Mesenchymal stem cell (in vitro differentiated cells and primary cell): ENCODE data around the gene SLC12A7.
"Not testable (repeated sequence)": the region's sequence is repeated elsewhere in the genome, so short reads cannot be mapped to it uniquely, and the experiment has no call there.

Source experiments
- DNase-seq: peaks from one replicate; pipeline ENCODE4 v3.0.0-alpha.2; 2013
- H2AFZ ChIP-seq: one replicate; pipeline ENCODE4 v1.6.1; 2013; ENCODE audit warnings: low read depth, mild to moderate bottlenecking, control low read depth, inconsistent platforms, low read length, moderate library complexity
- H2AK5ac ChIP-seq: 2 replicates; pipeline ENCODE4 v1.6.1; 2013; ENCODE audit warnings: low read length, moderate library complexity, mild to moderate bottlenecking, inconsistent platforms; ENCODE audit not compliant: severe bottlenecking
- H2BK120ac ChIP-seq: one replicate; pipeline ENCODE4 v1.6.1; 2013; ENCODE audit warnings: low read depth, mild to moderate bottlenecking, inconsistent platforms, low read length, moderate library complexity
- H2BK12ac ChIP-seq, 2 experiments: one replicate each; pipeline ENCODE4 v1.6.1; 2013; ENCODE audit warnings: inconsistent platforms in 2 of 2, low read length in 2 of 2, mild to moderate bottlenecking in 2 of 2, moderate library complexity in 2 of 2, control low read depth in 1 of 2
- H2BK15ac ChIP-seq: one replicate; pipeline ENCODE4 v1.6.1; 2013; ENCODE audit warnings: mild to moderate bottlenecking, low read depth, inconsistent platforms; ENCODE audit not compliant: poor library complexity, severe bottlenecking
- H2BK5ac ChIP-seq: 2 replicates; pipeline ENCODE4 v1.6.1; 2013; ENCODE audit warnings: low read depth, mild to moderate bottlenecking, low read length, control low read depth, inconsistent platforms; ENCODE audit not compliant: poor library complexity, severe bottlenecking
- H3K14ac ChIP-seq, 2 experiments: one replicate each; pipeline ENCODE4 v1.6.1; 2013; ENCODE audit warnings: inconsistent platforms in 2 of 2, low read length in 2 of 2, control low read depth in 1 of 2, mild to moderate bottlenecking in 1 of 2, moderate library complexity in 1 of 2
- H3K18ac ChIP-seq, 2 experiments: one replicate each; pipeline ENCODE4 v1.6.1; 2013; ENCODE audit warnings: inconsistent platforms in 2 of 2, low read length in 2 of 2, control low read depth in 1 of 2, low read depth in 1 of 2, mild to moderate bottlenecking in 1 of 2
- H3K23ac ChIP-seq, 2 experiments: one replicate each; pipeline ENCODE4 v1.6.1; 2013; ENCODE audit warnings: inconsistent platforms in 2 of 2, low read length in 2 of 2, mild to moderate bottlenecking in 2 of 2, moderate library complexity in 2 of 2, control low read depth in 1 of 2
- H3K27ac ChIP-seq: 2 replicates; pipeline ENCODE4 v1.5.1; 2013; ENCODE audit warnings: mild to moderate bottlenecking, moderate library complexity, low read length, control low read depth, inconsistent platforms; ENCODE audit not compliant: poor library complexity, severe bottlenecking
- H3K27me3 ChIP-seq, 2 experiments: 2 replicates each; pipeline versions ENCODE4 v1.6.1 to v1.7.0; 2013; ENCODE audit warnings: low read length in 2 of 2, mild to moderate bottlenecking in 2 of 2, moderate library complexity in 2 of 2, control low read depth in 1 of 2, inconsistent platforms in 1 of 2; ENCODE audit not compliant: control insufficient read depth in 1 of 2, insufficient read depth in 1 of 2
- H3K36me3 ChIP-seq, 2 experiments: 2 replicates each; pipeline versions ENCODE4 v1.6.1 to v1.7.0; 2013; ENCODE audit warnings: low read length in 2 of 2, control low read depth in 1 of 2, inconsistent platforms in 1 of 2, low read depth in 1 of 2, mild to moderate bottlenecking in 1 of 2; ENCODE audit not compliant: insufficient read depth in 2 of 2, control insufficient read depth in 1 of 2
- H3K4ac ChIP-seq, 2 experiments: one replicate each; pipeline ENCODE4 v1.6.1; 2013; ENCODE audit warnings: inconsistent platforms in 2 of 2, low read length in 2 of 2, mild to moderate bottlenecking in 2 of 2, moderate library complexity in 2 of 2, control low read depth in 1 of 2, low read depth in 1 of 2
- H3K4me1 ChIP-seq: 2 replicates; pipeline ENCODE4 v1.6.1; 2013; ENCODE audit warnings: low read depth, low read length, control low read depth; ENCODE audit not compliant: control insufficient read depth, insufficient read depth
- H3K4me2 ChIP-seq: 2 replicates; pipeline ENCODE4 v1.6.1; 2013; ENCODE audit warnings: low read length, mild to moderate bottlenecking, inconsistent platforms; ENCODE audit not compliant: poor library complexity, severe bottlenecking
- H3K4me3 ChIP-seq, 2 experiments: 2 replicates each; pipeline versions ENCODE4 v1.5.1 to v1.7.0; 2013; ENCODE audit warnings: low read length in 2 of 2, mild to moderate bottlenecking in 2 of 2, control low read depth in 1 of 2, low read depth in 1 of 2; ENCODE audit not compliant: insufficient read depth in 1 of 2
- H3K79me1 ChIP-seq: replicated peaks from 2 replicates; pipeline ENCODE4 v1.6.1; 2013; ENCODE audit warnings: mild to moderate bottlenecking, control low read depth, low read length, inconsistent platforms; ENCODE audit not compliant: poor library complexity, severe bottlenecking
- H3K9ac ChIP-seq: 2 replicates; pipeline ENCODE4 v1.7.0; 2013; ENCODE audit warnings: mild to moderate bottlenecking, low read length, moderate library complexity
- H3K9me3 ChIP-seq: 2 replicates; pipeline ENCODE4 v1.7.0; 2013; ENCODE audit warnings: mild to moderate bottlenecking, low read length; ENCODE audit not compliant: control insufficient read depth
- H4K8ac ChIP-seq: one replicate; pipeline ENCODE4 v1.6.1; 2013; ENCODE audit warnings: inconsistent platforms, mild to moderate bottlenecking, low read length, moderate library complexity
- H4K91ac ChIP-seq: one replicate; pipeline ENCODE4 v1.6.1; 2013; ENCODE audit warnings: mild to moderate bottlenecking, low read length, inconsistent platforms
- WGBS: methylation state at CpG from one replicate; pipeline ENCODE4 v1.1.7; 2013; ENCODE audit warnings: mixed read lengths; 5-methylcytosine and 5-hydroxymethylcytosine counted together

SLC12A7 gene

GRCh38 chr5:1083026-1083425, 28.8 kb downstream of the SLC12A7 start:
- H3K18ac ChIP-seq, H3K9me3 ChIP-seq, H3K27ac ChIP-seq, H3K4ac ChIP-seq, H2AK5ac ChIP-seq, H2AFZ ChIP-seq, H4K91ac ChIP-seq, H3K23ac ChIP-seq, H3K4me3 ChIP-seq, H2BK5ac ChIP-seq, H3K27me3 ChIP-seq, H2BK120ac ChIP-seq, H3K14ac ChIP-seq, H3K79me1 ChIP-seq, H2BK15ac ChIP-seq, H3K4me1 ChIP-seq, H3K4me2 ChIP-seq, DNase-seq, H2BK12ac ChIP-seq, H3K9ac ChIP-seq, H4K8ac ChIP-seq: not testable (repeated sequence)
- WGBS: 93% methylated on average over 15 of the region's 15 CpGs
- H3K36me3 ChIP-seq: peaks cover 13 to 28% of the 10 kb centered on the region in 2 experiments

- no peak overlapping the region for H3K18ac ChIP-seq
- H2AK5ac ChIP-seq: no peak overlapping the region
- H2BK120ac ChIP-seq: no peak overlapping the region
- H3K79me1 ChIP-seq: no peaks in the 10 kb centered on the region
- H4K91ac ChIP-seq: no peak overlapping the region
- H3K4me1 ChIP-seq: no peaks in the 10 kb centered on the region
- H3K23ac ChIP-seq: no peak overlapping the region
- H3K9ac ChIP-seq: no peak overlapping the region
- no peak overlapping the region for H3K4ac ChIP-seq
- no peak overlapping the region for H3K4me2 ChIP-seq
- no peak overlapping the region for H2AFZ ChIP-seq
- H3K27me3 ChIP-seq: no peaks in the 10 kb centered on the region
- no peaks in the 10 kb centered on the region for H3K9me3 ChIP-seq
- WGBS: 93% methylated on average over 26 of the region's 26 CpGs
- no peak overlapping the region for H3K4me3 ChIP-seq
- H3K14ac ChIP-seq: no peak overlapping the region
- H2BK5ac ChIP-seq: no peak overlapping the region
- peaks cover 9 to 18% of the 10 kb centered on the region in 2 experiments for H3K36me3 ChIP-seq
- no peak overlapping the region for H4K8ac ChIP-seq
- no peak overlapping the region for H2BK15ac ChIP-seq
- no peak overlapping the region for H3K27ac ChIP-seq
- H2BK12ac ChIP-seq: no peak overlapping the region
- no peak for DNase-seq
Measured at GRCh38 chr5:1081519-1081918, 30.3 kb downstream of the SLC12A7 start.

GRCh38 chr5:1080432-1080831, 31.4 kb downstream of the SLC12A7 start:
- Histone ChIP-seq H2BK120ac (no peak overlapping the region), H2BK12ac (no peak overlapping the region), H3K79me1 (no peaks in the 10 kb centered on the region), H3K4me1 (no peaks in the 10 kb centered on the region), H2AK5ac (no peak overlapping the region), H3K9ac (no peak overlapping the region), H3K18ac (no peak overlapping the region), H4K91ac (peak overlapping the region; percentile 35), H3K23ac (no peak overlapping the region), H3K36me3 (peaks cover 12 to 16% of the 10 kb centered on the region in 2 experiments), H3K14ac (no peak overlapping the region), H3K27me3 (no peaks in the 10 kb centered on the region), H3K4me2 (no peak overlapping the region), H3K4me3 (no peak overlapping the region), H3K9me3 (no peaks in the 10 kb centered on the region), H2BK5ac (no peak overlapping the region), H2AFZ (no peak overlapping the region), H2BK15ac (no peak overlapping the region), H3K4ac (no peak overlapping the region), H3K27ac (no peak overlapping the region), H4K8ac (no peak overlapping the region)
- DNase-seq: no peak
- WGBS: 81% methylated on average over 18 of the region's 18 CpGs

- H3K14ac ChIP-seq: no peak overlapping the region
- no peak overlapping the region for H4K8ac ChIP-seq
- no peak overlapping the region for H3K27ac ChIP-seq
- H3K36me3 ChIP-seq: peaks cover 12 to 16% of the 10 kb centered on the region in 2 experiments
- H3K79me1 ChIP-seq: no peaks in the 10 kb centered on the region
- no peak overlapping the region for H3K4me2 ChIP-seq
- DNase-seq: no peak
- H3K9ac ChIP-seq: no peak overlapping the region
- no peak overlapping the region for H2BK15ac ChIP-seq
- no peak overlapping the region for H4K91ac ChIP-seq
- no peak overlapping the region for H2AK5ac ChIP-seq
- H3K4me1 ChIP-seq: peaks cover 3% of the 10 kb centered on the region
- H3K27me3 ChIP-seq: no peaks in the 10 kb centered on the region
- H2BK5ac ChIP-seq: no peak overlapping the region
- no peak overlapping the region for H2BK120ac ChIP-seq
- 91% methylated on average over 24 of the region's 35 CpGs for WGBS
- no peak overlapping the region for H2BK12ac ChIP-seq
- no peak overlapping the region for H3K4me3 ChIP-seq
- H3K23ac ChIP-seq: no peak overlapping the region
- no peak overlapping the region for H2AFZ ChIP-seq
- no peak overlapping the region for H3K4ac ChIP-seq
- no peak overlapping the region for H3K18ac ChIP-seq
- no peaks in the 10 kb centered on the region for H3K9me3 ChIP-seq
Measured at GRCh38 chr5:1079961-1080360, 31.9 kb downstream of the SLC12A7 start.
